ENCODE measurements around the gene ITGAE.

ITGAE gene

DNA sequence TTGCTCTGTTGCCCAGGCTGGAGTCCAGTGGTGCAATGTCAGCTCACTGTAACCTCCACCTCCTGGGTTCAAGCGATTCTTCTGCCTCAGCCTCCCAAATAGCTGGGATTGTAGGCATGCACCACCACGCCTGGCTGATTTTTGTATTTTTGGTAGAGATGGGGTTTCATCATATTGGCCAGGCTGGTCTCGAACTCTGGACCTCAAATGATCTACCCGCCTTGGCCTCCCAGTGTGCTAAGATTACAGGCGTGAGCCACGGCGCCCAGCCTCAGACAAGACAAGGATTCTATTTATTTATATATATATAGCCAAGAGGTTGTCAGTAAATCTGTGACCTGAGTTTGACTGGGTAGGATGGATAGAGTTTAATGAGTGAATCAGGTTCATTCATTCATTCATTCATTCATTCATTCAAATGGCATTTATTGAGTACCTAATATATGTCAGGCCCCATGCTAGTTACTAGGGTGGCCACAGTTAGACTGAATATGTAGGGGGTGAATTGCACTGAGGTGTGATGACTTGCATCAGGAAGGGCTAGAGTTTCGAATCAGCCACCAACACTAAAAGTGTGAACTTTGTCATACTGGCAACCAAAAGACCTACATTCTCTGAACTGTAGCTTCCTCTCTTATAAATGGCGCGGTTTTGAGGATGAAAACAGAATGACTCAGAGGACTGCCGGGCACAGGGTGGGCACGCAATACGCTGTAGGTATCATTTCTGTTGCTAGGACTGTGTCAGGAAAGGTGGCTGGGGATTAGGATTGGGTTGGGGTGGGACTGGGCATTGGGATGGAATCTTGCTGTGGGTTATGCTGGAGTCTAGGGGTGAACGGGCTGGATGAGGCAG, 37.8 kb downstream of the ITGAE start:
- TF ChIP-seq ZNF274 (IDR thresholded peaks at IDR 0.05; ENCODE audit: low read depth, low read length), result no peak
- no peak overlapping the region; the same call in 1 of the 2 replicates for H3K4me3 ChIP-seq (ENCODE audit: low read length)

DNA sequence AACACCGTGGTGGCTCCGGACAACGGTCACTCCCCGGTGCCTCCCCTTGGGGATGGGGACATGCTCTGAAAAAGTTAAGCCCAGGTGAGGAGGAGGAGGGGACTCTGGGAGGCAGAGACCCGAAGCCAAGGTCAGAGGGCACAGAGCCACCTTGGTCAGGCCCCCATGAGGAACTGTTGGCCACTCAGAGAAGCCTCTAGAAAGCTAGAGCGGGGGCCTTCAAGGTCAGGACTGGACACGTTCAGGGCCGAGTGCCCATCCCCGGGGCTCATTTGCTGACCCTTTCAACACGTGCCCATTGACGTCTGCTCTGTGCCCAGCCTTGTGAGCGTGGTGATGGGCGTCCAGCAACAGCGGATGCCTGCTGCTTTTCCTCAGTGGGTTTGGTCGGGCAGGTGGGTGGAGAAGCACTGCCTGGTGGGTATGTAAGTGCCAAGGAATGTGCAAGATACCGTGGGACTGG, 39.0 kb downstream of the ITGAE start:
- H3K4me3 ChIP-seq (ENCODE audit: low read length), result no peak overlapping the region
- TF ChIP-seq ZNF274 (IDR thresholded peaks at IDR 0.05; ENCODE audit: low read depth, low read length), result no peak

DNA sequence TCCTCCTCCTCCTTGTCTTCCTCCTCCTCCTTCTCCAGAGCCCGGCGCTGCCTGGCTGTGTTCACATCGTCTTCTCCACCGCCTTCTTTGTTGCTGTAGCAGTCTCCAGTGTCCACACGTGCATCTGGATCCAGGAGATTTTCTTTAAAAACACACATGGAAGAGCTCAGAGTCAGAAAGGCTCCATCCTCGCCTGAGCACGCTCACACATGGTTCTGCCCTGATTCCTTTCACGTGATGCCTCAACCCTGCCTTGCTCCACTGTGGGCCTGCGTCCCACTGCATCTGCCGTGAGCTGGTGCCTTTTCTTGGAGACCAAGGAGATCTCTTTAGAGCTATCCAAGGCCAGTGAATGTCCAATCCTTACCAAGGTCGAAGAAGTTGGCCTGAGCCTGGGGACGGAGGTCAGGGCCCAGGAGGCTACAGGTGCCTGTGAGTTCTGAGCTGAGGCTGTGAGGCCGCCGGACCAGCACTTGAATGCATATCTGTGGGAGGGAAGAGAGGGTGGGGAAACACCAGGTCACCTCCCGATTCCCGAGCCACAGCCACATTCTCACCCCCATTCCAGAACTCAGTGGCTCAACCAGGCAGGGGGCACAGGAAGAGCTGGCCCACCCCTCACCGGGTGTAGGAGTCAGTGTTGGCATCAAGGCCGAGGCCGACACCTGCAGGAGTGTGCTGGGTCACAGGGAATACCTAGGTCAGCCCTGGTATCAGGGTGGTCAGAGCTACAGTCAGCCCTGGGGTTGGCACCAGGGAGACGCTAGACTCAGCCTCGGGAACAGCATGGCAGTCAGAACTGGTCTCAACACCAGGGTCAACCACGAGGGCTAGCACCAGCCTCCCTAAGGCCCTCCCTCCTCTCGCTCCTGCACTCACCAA, 39.7 kb downstream of the ITGAE start:
- no peak for TF ChIP-seq ZNF274 (IDR thresholded peaks at IDR 0.05; ENCODE audit: low read depth, low read length)
- no peak overlapping the region for H3K4me3 ChIP-seq (ENCODE audit: low read length)

DNA sequence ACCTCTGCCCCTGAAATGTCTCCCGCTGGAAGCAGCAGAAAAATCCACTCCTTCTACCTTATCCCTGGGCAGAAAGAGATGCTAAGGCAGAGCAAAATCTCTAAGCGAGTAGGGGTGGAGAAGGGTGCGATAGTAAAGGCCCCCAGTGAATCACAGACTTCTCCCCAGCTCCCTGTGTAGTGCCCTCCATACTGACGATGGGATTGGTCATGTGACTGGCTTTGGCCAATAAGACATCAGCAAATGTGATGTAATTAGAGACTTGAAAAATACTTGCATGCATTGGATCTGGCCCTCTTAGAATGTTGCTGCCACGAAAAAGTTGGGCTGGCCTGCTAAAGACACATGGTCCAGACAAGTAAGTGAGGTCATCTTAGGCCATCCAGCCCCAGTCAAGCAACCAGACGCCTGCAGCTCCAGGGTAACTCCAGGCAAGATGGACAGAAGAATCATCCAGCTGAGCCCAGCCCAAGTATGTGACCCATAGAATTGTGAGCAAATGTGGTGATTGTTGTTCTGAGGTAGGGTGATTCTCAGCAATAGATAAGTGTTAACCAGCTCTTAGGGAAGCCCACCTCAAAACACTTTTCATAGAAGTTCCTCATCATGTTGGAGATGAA, 41.3 kb downstream of the ITGAE start:
- no peak for TF ChIP-seq ZNF274 (IDR thresholded peaks at IDR 0.05; ENCODE audit: low read depth, low read length)
- H3K4me3 ChIP-seq (ENCODE audit: low read length), result no peak overlapping the region

DNA sequence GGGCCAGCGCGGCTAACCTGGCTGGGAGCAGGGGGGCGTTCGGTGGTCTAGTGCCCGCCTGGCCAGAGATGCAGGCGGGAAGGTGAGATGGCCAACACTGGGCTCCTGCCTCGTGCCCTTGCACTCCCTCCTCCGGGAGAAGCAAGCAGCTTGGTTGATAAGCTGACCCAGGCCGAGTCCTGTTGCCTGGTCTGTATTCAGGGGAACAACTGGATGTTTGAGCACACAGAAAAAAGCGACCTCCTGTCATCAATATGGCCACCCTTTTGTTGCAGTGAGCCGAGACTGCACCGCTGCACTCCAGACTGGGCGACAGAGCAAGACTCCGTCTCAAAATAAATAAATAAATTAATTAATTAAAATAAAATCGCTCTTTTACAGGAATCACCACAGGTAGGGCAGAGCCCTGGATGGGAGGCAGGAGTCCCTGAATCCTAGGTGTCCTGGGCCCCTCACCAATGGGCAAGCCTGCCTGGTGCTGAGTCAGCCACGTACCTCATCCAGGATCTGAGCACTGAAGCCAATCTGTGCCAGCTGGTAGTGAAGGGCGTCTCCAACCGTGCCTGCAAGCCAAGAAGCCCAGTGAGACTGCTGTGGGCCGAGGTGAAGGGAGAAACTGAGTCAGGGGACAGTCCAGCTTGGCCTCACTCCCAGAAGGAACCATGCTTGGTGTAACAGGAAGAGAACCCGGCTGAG, 45.5 kb downstream of the ITGAE start:
- no peak overlapping the region for H3K4me3 ChIP-seq (ENCODE audit: low read length)
- TF ChIP-seq ZNF274 (IDR thresholded peaks at IDR 0.05; ENCODE audit: low read depth, low read length), result no peak

DNA sequence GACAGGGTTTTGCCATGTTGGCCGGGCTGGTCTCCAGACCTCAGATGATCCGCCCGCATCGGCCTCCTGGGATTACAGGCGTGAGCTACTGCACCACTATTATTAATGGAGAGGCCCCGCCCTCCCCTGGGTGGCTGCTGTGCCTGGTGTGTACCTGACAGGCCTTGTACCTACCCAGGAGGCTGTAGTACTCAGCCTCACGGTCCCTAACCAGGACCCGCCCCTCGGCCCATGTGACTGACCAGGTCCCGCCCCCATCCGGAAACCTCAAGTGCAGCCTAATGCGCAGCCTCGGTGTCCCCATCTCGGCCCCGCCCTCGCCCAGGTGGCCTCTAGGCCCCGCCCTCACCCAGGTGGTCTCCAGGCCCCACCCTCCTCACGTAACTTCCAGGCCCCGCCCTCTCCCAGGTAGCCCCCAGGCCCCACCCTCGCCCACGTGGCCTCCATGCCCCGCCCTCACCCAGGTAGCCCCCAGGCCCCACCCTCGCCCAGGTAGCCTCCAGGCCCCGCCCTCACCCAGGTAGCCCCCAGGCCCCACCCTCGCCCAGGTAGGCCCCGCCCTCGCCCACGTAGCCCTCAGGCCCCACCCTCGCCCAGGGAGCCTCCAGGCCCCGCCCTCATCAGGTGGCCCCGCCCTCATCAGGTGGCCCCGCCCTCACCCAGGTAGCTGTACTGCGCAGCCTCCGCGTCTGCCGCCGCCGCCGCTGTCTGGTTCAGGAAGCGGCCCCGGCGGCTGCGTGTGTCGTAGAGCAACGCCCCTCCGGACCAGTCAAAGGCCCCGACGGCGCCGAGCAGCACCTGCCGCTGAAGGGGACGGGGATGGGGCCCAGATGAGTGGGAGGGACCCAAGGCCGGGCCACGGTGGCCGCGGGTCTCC, 46.3 kb downstream of the ITGAE start:
- TF ChIP-seq ZNF274 (IDR thresholded peaks at IDR 0.05; ENCODE audit: low read depth, low read length), result no peak
- H3K4me3 ChIP-seq (ENCODE audit: low read length), result no peak overlapping the region

DNA sequence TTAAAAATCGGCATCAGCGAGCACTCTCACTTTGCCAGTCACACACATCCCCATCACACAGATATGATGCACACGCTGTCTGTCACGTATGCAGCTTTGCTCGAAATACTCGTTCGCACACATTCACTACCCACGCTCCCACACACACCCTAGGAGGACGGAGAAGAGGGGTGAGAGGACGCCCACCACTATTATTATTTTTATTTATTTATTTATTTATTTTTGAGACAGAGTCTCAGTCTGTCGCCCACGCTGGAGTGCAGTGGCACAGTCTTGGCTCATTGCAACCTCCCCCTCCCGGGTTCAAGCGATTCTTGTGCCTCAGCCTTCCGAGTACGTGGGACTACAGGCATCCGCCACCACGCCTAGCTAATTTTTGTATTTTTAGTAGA, 46.9 kb downstream of the ITGAE start:
- no peak for TF ChIP-seq ZNF274 (IDR thresholded peaks at IDR 0.05; ENCODE audit: low read depth, low read length)
- no peak overlapping the region for H3K4me3 ChIP-seq (ENCODE audit: low read length)

DNA sequence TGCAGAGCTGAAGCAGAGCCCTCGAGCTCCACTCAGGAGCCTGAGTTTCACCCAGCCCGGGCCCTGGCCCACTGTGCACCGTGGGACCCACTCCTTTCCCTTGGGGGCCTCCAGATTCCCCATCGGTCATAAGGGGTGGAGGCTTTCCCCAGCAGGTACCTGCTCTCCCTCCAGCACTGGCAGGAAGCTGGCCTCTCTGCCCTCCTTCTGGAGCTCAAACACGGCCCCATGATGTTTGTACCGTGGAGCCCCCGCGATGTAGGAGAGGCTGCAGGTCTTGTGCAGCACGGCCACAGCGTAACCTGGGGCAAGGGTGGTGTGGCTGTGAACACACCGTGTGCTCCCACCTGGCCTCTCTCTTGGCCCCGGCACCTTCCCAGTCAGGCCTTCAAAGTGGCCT, 47.4 kb downstream of the ITGAE start:
- no peak overlapping the region for H3K4me3 ChIP-seq (ENCODE audit: low read length)
- TF ChIP-seq ZNF274 (IDR thresholded peaks at IDR 0.05; ENCODE audit: low read depth, low read length), result no peak

DNA sequence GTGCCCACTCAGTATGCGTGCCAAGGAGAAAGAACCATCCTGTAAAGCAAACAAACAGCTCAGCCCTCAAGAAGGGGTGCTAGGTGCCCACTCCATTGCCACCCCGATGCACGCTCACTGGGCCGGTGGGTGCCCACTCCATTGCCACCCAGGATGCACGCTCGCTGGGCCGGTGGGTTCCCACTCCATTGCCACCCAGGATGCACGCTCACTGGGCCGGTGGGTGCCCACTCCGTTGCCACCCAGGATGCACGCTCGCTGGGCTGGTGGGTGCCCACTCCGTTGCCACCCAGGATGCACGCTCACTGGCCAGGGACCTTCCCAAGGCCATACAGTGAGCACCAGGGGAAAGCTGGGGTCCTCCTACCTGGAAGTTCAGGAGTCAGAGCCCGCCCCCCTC, 49.2 kb downstream of the ITGAE start:
- no peak overlapping the region for H3K4me3 ChIP-seq (ENCODE audit: low read length)
- TF ChIP-seq ZNF274 (IDR thresholded peaks at IDR 0.05; ENCODE audit: low read depth, low read length), result no peak

DNA sequence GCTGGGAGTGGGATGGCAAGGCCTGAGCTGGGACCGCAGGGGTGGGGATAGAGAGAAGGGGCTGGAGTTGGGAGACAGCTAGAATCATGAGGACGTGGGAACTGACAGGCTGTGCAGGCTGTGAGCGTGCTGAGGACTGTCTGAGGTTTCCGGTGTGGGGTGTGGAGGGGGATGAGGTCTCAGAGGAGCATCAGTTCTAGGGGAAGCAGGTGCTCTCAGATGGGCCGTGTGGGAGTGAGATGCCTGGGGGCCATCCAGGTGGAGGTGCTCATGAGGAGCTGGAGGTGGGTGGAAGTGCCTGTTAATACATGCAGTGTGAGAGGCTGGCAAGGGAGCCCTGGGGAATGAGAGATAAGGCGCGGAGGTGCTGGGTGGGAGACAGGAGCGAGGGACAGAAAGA, 50.1 kb downstream of the ITGAE start:
- TF ChIP-seq ZNF274 (IDR thresholded peaks at IDR 0.05; ENCODE audit: low read depth, low read length), result no peak

DNA sequence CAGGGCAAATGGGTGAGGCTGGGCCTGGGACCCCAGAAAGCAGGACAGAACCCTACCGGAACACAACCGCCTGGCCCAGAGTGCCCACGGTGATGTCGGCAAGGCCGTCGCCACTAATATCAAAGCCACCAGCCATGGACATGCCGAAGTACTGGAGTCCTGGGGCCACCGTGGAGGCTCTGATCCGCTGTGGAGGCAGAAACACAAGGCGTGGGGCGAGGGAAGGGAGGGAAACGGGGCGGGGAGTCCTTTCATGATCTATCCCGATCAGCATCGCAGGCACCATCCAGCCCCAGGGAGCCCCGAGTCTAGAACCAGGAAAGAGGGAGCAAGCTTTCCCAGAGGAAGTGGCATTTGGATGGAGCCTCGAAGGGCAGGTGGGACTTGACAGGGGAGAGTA, 50.7 kb downstream of the ITGAE start:
- no peak for TF ChIP-seq ZNF274 (IDR thresholded peaks at IDR 0.05; ENCODE audit: low read depth, low read length)
- no peak overlapping the region for H3K4me3 ChIP-seq (ENCODE audit: low read length)

More for the DNA sequence above, 50.1 kb downstream of the ITGAE start:
- no peak overlapping the region for H3K4me3 ChIP-seq (ENCODE audit: low read length)

DNA sequence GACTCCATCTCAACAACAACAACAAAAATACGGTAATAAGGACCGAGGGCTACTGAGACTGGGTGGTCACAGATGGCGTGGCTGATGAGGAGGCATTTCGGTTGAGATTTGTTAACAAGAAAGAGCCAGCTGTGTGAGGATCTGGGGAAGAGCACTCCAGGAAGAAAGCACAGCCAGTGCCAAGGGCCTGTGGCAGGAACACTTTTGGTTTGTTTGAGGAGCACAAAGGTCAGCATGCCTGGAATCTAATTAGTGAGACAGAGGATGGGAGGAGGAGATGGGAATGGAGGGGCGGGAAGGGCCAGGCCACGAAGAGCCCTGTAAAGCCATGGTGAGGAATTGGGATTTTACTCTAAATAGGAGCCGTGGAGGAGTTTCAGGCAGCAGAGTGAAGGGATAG, 52.4 kb downstream of the ITGAE start:
- TF ChIP-seq ZNF274 (IDR thresholded peaks at IDR 0.05; ENCODE audit: low read depth, low read length), result no peak
- no peak overlapping the region for H3K4me3 ChIP-seq (ENCODE audit: low read length)

DNA sequence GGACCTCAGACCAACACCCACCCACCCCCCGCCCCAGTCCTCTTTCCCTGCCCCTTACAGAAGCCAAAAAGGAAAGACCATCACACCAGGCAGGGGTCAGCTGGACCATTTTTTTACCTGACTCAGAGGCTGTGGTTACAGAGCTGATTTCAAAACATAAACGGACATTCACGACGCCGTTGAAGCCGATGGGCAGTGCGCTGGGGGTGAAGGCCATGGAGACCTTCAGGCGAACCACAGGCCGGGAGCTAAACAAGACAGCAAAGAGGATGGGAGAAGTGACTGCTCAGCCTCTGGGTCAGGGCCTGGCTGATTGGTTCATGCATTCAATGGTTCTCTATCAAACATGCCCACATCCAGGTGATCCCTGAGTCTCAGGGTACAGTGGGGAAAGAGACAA, 53.2 kb downstream of the ITGAE start:
- TF ChIP-seq ZNF274 (IDR thresholded peaks at IDR 0.05; ENCODE audit: low read depth, low read length), result no peak

More for the DNA sequence above, 53.2 kb downstream of the ITGAE start:
- no peak overlapping the region for H3K4me3 ChIP-seq (ENCODE audit: low read length)

Data from GM08714 (cell line).